ENCODE measurements around the gene DGCR6L.
"Not testable (repeated sequence)": the region's sequence is repeated elsewhere in the genome, so short reads cannot be mapped to it uniquely, and the experiment has no call there.

The DGCR6L gene

DNA sequence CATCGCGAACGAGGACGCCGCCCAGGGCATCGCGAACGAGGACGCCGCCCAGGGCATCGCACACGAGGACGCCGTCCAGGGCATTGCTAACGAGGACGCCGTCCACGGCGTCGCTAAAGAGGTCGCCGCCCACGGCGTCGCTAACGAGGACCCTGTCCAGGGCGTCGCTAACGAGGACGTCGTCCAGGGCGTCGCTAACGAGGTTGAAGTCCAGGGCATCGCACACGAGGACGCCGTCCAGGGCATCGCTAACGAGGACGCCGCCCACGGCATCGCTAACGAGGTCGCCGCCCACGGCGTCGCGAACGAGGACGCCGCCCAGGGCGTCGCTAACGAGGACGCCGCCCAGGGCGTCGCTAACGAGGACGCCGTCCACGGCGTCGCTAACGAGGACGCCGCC is 38.1 kb upstream of the DGCR6L start:
- H3K27me3 ChIP-seq (ENCODE audit: control insufficient read depth, insufficient read depth, low read length, poor library complexity, severe bottlenecking); H3K27ac ChIP-seq (ENCODE audit: insufficient read depth, low read depth, low read length, poor library complexity, severe bottlenecking); H3K9me3 ChIP-seq (ENCODE audit: control insufficient read depth, low read length); H3K36me3 ChIP-seq (ENCODE audit: control insufficient read depth, insufficient read depth, low read length); H3K4me1 ChIP-seq (ENCODE audit: control insufficient read depth, insufficient read depth, low read length); H3K4me3 ChIP-seq (ENCODE audit: insufficient read depth, low read depth, low read length): not testable (repeated sequence)
- 94 to 95% methylated on average over 52 to 58 of the region's 70 CpGs for WGBS, 2 experiments

GRCh38 chr22:20356906-20357305 is 37.0 kb upstream of the DGCR6L start:
- not testable (repeated sequence) for H3K27ac ChIP-seq (ENCODE audit: insufficient read depth, low read depth, low read length, poor library complexity, severe bottlenecking); H3K9me3 ChIP-seq (ENCODE audit: control insufficient read depth, low read length); H3K4me1 ChIP-seq (ENCODE audit: control insufficient read depth, insufficient read depth, low read length); H3K27me3 ChIP-seq (ENCODE audit: control insufficient read depth, insufficient read depth, low read length, poor library complexity, severe bottlenecking); H3K4me3 ChIP-seq (ENCODE audit: insufficient read depth, low read depth, low read length); H3K36me3 ChIP-seq (ENCODE audit: control insufficient read depth, insufficient read depth, low read length)
- WGBS, 2 experiments: 95 to 97% methylated on average over 51 to 53 of the region's 66 CpGs

DNA sequence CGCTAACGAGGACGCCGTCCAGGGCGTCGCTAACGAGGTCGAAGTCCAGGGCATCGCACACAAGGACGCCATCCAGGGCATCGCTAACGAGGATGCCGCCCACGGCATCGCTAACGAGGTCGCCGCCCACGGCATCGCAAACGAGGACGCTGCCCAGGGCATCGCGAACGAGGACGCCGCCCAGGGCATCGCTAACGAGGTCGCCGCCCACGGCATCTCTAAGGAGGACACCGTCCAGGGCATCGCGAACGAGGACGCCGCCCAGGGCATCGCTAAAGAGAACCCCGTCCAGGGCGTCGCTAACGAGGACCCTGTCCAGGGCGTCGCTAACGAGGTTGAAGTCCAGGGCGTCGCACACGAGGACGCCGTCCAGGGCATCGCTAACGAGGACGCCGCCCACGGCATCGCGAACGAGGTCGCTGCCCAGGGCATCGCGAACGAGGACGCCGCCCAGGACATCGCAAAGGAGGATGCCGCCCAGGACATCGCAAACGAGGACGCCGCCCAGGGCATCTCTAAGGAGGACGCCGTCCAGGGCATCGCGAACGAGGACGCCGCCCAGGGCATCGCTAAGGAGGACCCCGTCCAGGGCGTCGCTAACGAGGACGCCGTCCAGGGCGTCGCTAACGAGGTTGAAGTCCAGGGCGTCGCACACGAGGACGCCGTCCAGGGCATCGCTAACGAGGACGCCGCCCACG is 36.2 kb upstream of the DGCR6L start:
- not testable (repeated sequence) for H3K4me1 ChIP-seq (ENCODE audit: control insufficient read depth, insufficient read depth, low read length); H3K4me3 ChIP-seq (ENCODE audit: insufficient read depth, low read depth, low read length); H3K27me3 ChIP-seq (ENCODE audit: control insufficient read depth, insufficient read depth, low read length, poor library complexity, severe bottlenecking); H3K27ac ChIP-seq (ENCODE audit: insufficient read depth, low read depth, low read length, poor library complexity, severe bottlenecking); H3K36me3 ChIP-seq (ENCODE audit: control insufficient read depth, insufficient read depth, low read length); H3K9me3 ChIP-seq (ENCODE audit: control insufficient read depth, low read length)
- 94 to 96% methylated on average over 78 to 86 of the region's 98 CpGs for WGBS, 2 experiments

DNA sequence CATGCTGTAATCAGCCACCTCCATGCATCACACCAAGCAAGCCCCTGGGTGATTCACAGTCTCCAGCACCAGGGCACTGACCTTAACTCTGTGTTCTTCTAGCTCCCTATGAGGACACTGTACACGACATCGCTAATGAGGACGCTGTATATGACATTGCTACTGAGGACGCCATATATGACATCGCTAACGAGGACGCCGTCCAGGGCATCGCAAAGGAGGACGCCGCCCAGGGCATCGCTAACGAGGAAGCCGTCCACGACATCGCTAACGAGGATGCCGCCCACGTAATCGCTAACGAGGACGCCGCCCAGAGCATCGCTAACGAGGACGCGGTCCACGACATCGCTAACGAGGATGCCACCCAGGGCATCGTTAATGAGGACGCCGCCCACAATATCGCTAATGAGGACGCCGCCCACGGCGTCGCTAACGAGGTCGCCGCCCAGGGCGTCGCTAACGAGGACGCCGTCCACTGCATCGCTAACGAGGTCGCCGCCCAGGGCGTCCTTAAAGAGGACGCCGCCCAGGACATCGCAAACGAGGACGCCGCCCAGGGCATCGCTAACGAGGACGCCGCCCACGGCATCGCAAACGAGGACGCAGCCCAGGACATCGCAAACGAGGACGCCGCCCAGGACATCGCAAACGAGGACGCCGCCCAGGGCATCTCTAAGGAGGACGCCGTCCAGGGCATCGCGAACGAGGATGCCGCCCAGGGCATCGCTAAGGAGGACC is 34.5 kb upstream of the DGCR6L start:
- H3K4me1 ChIP-seq (ENCODE audit: control insufficient read depth, insufficient read depth, low read length): no peaks in the 10 kb centered on the region
- WGBS, 2 experiments: 93% methylated on average over 77 to 80 of the region's 81 CpGs
- no peak overlapping the region for H3K27ac ChIP-seq (ENCODE audit: insufficient read depth, low read depth, low read length, poor library complexity, severe bottlenecking)
- H3K4me3 ChIP-seq (ENCODE audit: insufficient read depth, low read depth, low read length): no peak overlapping the region
- H3K9me3 ChIP-seq (ENCODE audit: control insufficient read depth, low read length): no peaks in the 10 kb centered on the region
- H3K27me3 ChIP-seq (ENCODE audit: control insufficient read depth, insufficient read depth, low read length, poor library complexity, severe bottlenecking): no peaks in the 10 kb centered on the region
- no peaks in the 10 kb centered on the region for H3K36me3 ChIP-seq (ENCODE audit: control insufficient read depth, insufficient read depth, low read length)

DNA sequence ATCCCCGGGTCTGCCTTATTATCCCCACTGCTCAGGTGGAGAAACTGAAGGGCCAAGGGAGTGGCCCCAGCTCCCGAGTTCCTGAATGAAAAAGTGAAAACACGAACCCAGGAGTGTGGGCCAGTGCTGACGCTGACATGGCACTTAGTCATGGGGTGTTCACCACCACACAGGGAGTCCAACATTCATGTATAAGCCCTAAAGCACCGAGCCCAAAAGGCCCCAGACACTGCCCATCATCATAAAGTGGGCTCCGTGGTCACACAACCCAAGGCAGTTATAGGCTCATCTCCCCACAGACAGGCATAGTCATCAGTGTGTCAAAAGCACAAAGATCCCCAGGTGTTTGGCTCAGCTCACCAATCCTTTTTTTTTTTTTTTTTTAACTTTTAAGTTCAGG is 32.7 kb upstream of the DGCR6L start:
- not testable (repeated sequence) for H3K27ac ChIP-seq (ENCODE audit: insufficient read depth, low read depth, low read length, poor library complexity, severe bottlenecking); H3K4me1 ChIP-seq (ENCODE audit: control insufficient read depth, insufficient read depth, low read length); H3K9me3 ChIP-seq (ENCODE audit: control insufficient read depth, low read length); H3K4me3 ChIP-seq (ENCODE audit: insufficient read depth, low read depth, low read length); H3K36me3 ChIP-seq (ENCODE audit: control insufficient read depth, insufficient read depth, low read length); H3K27me3 ChIP-seq (ENCODE audit: control insufficient read depth, insufficient read depth, low read length, poor library complexity, severe bottlenecking)
- WGBS, 2 experiments: 88 to 94% methylated on average over 5 of the region's 6 CpGs

GRCh38 chr22:20346553-20346952 is 26.7 kb upstream of the DGCR6L start:
- not testable (repeated sequence) for H3K27ac ChIP-seq (ENCODE audit: insufficient read depth, low read depth, low read length, poor library complexity, severe bottlenecking); H3K4me3 ChIP-seq (ENCODE audit: insufficient read depth, low read depth, low read length); H3K4me1 ChIP-seq (ENCODE audit: control insufficient read depth, insufficient read depth, low read length); H3K36me3 ChIP-seq (ENCODE audit: control insufficient read depth, insufficient read depth, low read length); H3K27me3 ChIP-seq (ENCODE audit: control insufficient read depth, insufficient read depth, low read length, poor library complexity, severe bottlenecking); H3K9me3 ChIP-seq (ENCODE audit: control insufficient read depth, low read length)
- WGBS, 2 experiments: 93 to 97% methylated on average over 2 of the region's 7 CpGs

- 85 to 91% methylated on average over 1 to 2 of the region's 2 CpGs for WGBS, 2 experiments
Observed at GRCh38 chr22:20338291-20338690, 18.4 kb upstream of the DGCR6L start.

GRCh38 chr22:20337807-20338206 is 17.9 kb upstream of the DGCR6L start:
- H3K27me3 ChIP-seq (ENCODE audit: control insufficient read depth, insufficient read depth, low read length, poor library complexity, severe bottlenecking); H3K4me1 ChIP-seq (ENCODE audit: control insufficient read depth, insufficient read depth, low read length); H3K9me3 ChIP-seq (ENCODE audit: control insufficient read depth, low read length); H3K4me3 ChIP-seq (ENCODE audit: insufficient read depth, low read depth, low read length); H3K27ac ChIP-seq (ENCODE audit: insufficient read depth, low read depth, low read length, poor library complexity, severe bottlenecking); H3K36me3 ChIP-seq (ENCODE audit: control insufficient read depth, insufficient read depth, low read length): not testable (repeated sequence)
- WGBS, 2 experiments: 74 to 80% methylated on average over 2 of the region's 3 CpGs

More at GRCh38 chr22:20338291-20338690, 18.4 kb upstream of the DGCR6L start:
- not testable (repeated sequence) for H3K27me3 ChIP-seq (ENCODE audit: control insufficient read depth, insufficient read depth, low read length, poor library complexity, severe bottlenecking); H3K9me3 ChIP-seq (ENCODE audit: control insufficient read depth, low read length); H3K4me3 ChIP-seq (ENCODE audit: insufficient read depth, low read depth, low read length); H3K36me3 ChIP-seq (ENCODE audit: control insufficient read depth, insufficient read depth, low read length); H3K4me1 ChIP-seq (ENCODE audit: control insufficient read depth, insufficient read depth, low read length); H3K27ac ChIP-seq (ENCODE audit: insufficient read depth, low read depth, low read length, poor library complexity, severe bottlenecking)

GRCh38 chr22:20336561-20336960 is 16.7 kb upstream of the DGCR6L start:
- H3K27ac ChIP-seq (ENCODE audit: insufficient read depth, low read depth, low read length, poor library complexity, severe bottlenecking); H3K4me1 ChIP-seq (ENCODE audit: control insufficient read depth, insufficient read depth, low read length); H3K36me3 ChIP-seq (ENCODE audit: control insufficient read depth, insufficient read depth, low read length); H3K9me3 ChIP-seq (ENCODE audit: control insufficient read depth, low read length); H3K4me3 ChIP-seq (ENCODE audit: insufficient read depth, low read depth, low read length); H3K27me3 ChIP-seq (ENCODE audit: control insufficient read depth, insufficient read depth, low read length, poor library complexity, severe bottlenecking): not testable (repeated sequence)
- WGBS, 2 experiments: no CpG with 5 or more reads among the region's 1 CpG

DNA sequence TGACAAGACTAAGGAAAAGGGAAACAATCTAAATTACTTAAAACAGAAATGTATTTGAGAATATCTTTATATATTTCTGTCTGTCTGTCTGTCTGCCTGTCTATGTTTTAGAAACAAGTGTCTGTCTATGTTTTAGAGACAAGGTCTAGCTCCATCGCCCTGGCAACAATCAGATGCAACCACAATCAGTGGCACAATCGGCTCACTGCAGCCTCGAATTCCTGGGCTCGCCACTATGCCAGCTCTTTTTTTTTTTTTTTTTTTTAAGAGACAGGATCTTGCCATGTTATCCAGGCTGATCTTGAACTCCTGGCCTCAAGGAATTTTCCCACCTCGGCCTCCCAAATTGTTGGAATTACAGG is 8.7 kb upstream of the DGCR6L start:
- H3K27me3 ChIP-seq (ENCODE audit: control insufficient read depth, insufficient read depth, low read length, poor library complexity, severe bottlenecking); H3K4me3 ChIP-seq (ENCODE audit: insufficient read depth, low read depth, low read length); H3K4me1 ChIP-seq (ENCODE audit: control insufficient read depth, insufficient read depth, low read length); H3K36me3 ChIP-seq (ENCODE audit: control insufficient read depth, insufficient read depth, low read length); H3K9me3 ChIP-seq (ENCODE audit: control insufficient read depth, low read length); H3K27ac ChIP-seq (ENCODE audit: insufficient read depth, low read depth, low read length, poor library complexity, severe bottlenecking): not testable (repeated sequence)
- WGBS, 2 experiments: 73 to 83% methylated on average over 4 of the region's 5 CpGs
